ENCODE measurements around the gene SCPEP1.

SCPEP1 gene

GRCh38 chr17:57032343-57032742, 54.4 kb downstream of the SCPEP1 start:
- no peak for DNase-seq (ENCODE audit: extremely low read depth, insufficient read length)
- Histone ChIP-seq H3K36me3 (ENCODE audit: control insufficient read depth, insufficient read depth, low read length) (no peaks in the 10 kb centered on the region), H3K27me3 (replicated peaks; ENCODE audit: control insufficient read depth, insufficient read depth, low read length) (no peaks in the 10 kb centered on the region), H3K4me3 (replicated peaks; ENCODE audit: low read depth, low read length) (no peak overlapping the region)
- TF ChIP-seq CTCF (IDR thresholded peaks at IDR 0.05; ENCODE audit: insufficient read depth, low read length, poor library complexity, severe bottlenecking), result no peak

- TF ChIP-seq CTCF (IDR thresholded peaks at IDR 0.05; ENCODE audit: insufficient read depth, low read length, poor library complexity, severe bottlenecking), result no peak
- no peak for DNase-seq (ENCODE audit: extremely low read depth, insufficient read length)
- no peaks in the 10 kb centered on the region for H3K27me3 ChIP-seq (replicated peaks; ENCODE audit: control insufficient read depth, insufficient read depth, low read length)
- H3K4me3 ChIP-seq (replicated peaks; ENCODE audit: low read depth, low read length), result no peak overlapping the region
- no peaks in the 10 kb centered on the region for H3K36me3 ChIP-seq (ENCODE audit: control insufficient read depth, insufficient read depth, low read length)
Observed at GRCh38 chr17:57033296-57033695, 55.4 kb downstream of the SCPEP1 start.

GRCh38 chr17:57034807-57035754, 57.1 kb downstream of the SCPEP1 start:
- no peak for DNase-seq (ENCODE audit: extremely low read depth, insufficient read length)
- no peaks in the 10 kb centered on the region for H3K36me3 ChIP-seq (ENCODE audit: control insufficient read depth, insufficient read depth, low read length)
- no peaks in the 10 kb centered on the region for H3K27me3 ChIP-seq (replicated peaks; ENCODE audit: control insufficient read depth, insufficient read depth, low read length)
- H3K4me3 ChIP-seq (replicated peaks; ENCODE audit: low read depth, low read length), result no peak overlapping the region
- no peak for TF ChIP-seq CTCF (IDR thresholded peaks at IDR 0.05; ENCODE audit: insufficient read depth, low read length, poor library complexity, severe bottlenecking)

- TF ChIP-seq CTCF (IDR thresholded peaks at IDR 0.05; ENCODE audit: insufficient read depth, low read length, poor library complexity, severe bottlenecking), result no peak
- Histone ChIP-seq H3K4me3 (replicated peaks; ENCODE audit: low read depth, low read length) (no peak overlapping the region), H3K36me3 (ENCODE audit: control insufficient read depth, insufficient read depth, low read length) (no peaks in the 10 kb centered on the region), H3K27me3 (replicated peaks; ENCODE audit: control insufficient read depth, insufficient read depth, low read length) (no peaks in the 10 kb centered on the region)
- DNase-seq (ENCODE audit: extremely low read depth, insufficient read length), result no peak
Observed at GRCh38 chr17:57035971-57036481, 58.1 kb downstream of the SCPEP1 start.

- no peaks in the 10 kb centered on the region for H3K27me3 ChIP-seq (replicated peaks; ENCODE audit: control insufficient read depth, insufficient read depth, low read length)
- DNase-seq (ENCODE audit: extremely low read depth, insufficient read length), result no peak
- H3K36me3 ChIP-seq (ENCODE audit: control insufficient read depth, insufficient read depth, low read length), result no peaks in the 10 kb centered on the region
- no peak overlapping the region for H3K4me3 ChIP-seq (replicated peaks; ENCODE audit: low read depth, low read length)
- no peak for TF ChIP-seq CTCF (IDR thresholded peaks at IDR 0.05; ENCODE audit: insufficient read depth, low read length, poor library complexity, severe bottlenecking)
Observed at GRCh38 chr17:57037411-57037810, 59.5 kb downstream of the SCPEP1 start.

All from GM06990 (cell line).